ENCODE measurements around the gene TBC1D1.

GRCh38 chr4:38166082-38166481, 275.2 kb downstream of the TBC1D1 start:
- TF ChIP-seq YY1 (IDR thresholded peaks at IDR 0.05; ENCODE audit: insufficient read depth, insufficient read length), result no peak
- no peak for TF ChIP-seq SUZ12 (IDR thresholded peaks at IDR 0.05; ENCODE audit: extremely low read depth, insufficient read depth, insufficient read length)
- no peak for TF ChIP-seq ZNF274 (IDR thresholded peaks at IDR 0.05; ENCODE audit: low read depth, low read length)
